Nucleus accumbens (tissue), 56 donors: ENCODE data around the gene DENND1C.

ENCODE experiments used
- DNase-seq, 56 donors: peaks; one replicate each; lab custom pipeline; 2025; lab: John Stamatoyannopoulos, UW

Gene DENND1C

GRCh38 chr19:6425732-6426620 is 55.6 kb downstream of the DENND1C start:
- no peak for DNase-seq

GRCh38 chr19:6424939-6425731 is 56.5 kb downstream of the DENND1C start:
- DNase-seq, result peak; percentile 92 to 100 (median 100)

- DNase-seq, result peak in 7 of 56 donors; percentile 6 to 41 (median 23)
Observed at GRCh38 chr19:6424195-6424938, 57.2 kb downstream of the DENND1C start, which contains the start of gene KHSRP. KHSRP (minus strand) TSS chr19:6424811; CDS start chr19:6424701, 110 bp downstream.

GRCh38 chr19:6423499-6424194 is 57.9 kb downstream of the DENND1C start:
- DNase-seq, result peak in 1 of 56 donors; percentile 1

GRCh38 chr19:6421075-6422014 is 60.2 kb downstream of the DENND1C start:
- no peak for DNase-seq

GRCh38 chr19:6418562-6418932 is 63.0 kb downstream of the DENND1C start:
- DNase-seq, result no peak

- peak in 39 of 56 donors; percentile 2 to 75 (median 37) for DNase-seq
Observed at GRCh38 chr19:6417713-6418561, 63.6 kb downstream of the DENND1C start.
